HG03575 (cell line): ENCODE measurements around the gene POLN.

Source experiments
- ATAC-seq: cut with Tn5 transposase; IDR thresholded peaks from one replicate; pipeline ENCODE4 v1.9.1; 2021; ENCODE audit not compliant: unreplicated experiment, insufficient number of reproducible peaks, low FRiP score; ENCODE audit errors: extremely low read depth

The POLN gene

GRCh38 chr4:2059046-2059725, 182.7 kb downstream of the POLN start, which contains the start of gene NAT8L:
Gene NAT8L, plus strand, starts transcription at chr4:2059327. Its CDS starts 185 bp downstream, at chr4:2059512.
- no peak for ATAC-seq

GRCh38 chr4:2058264-2059045, 183.5 kb downstream of the POLN start:
- ATAC-seq, result no peak

- ATAC-seq, result no peak
These were observed 184.4 kb downstream of the POLN start for GRCh38 chr4:2057382-2058065.

GRCh38 chr4:2054217-2054616, 187.7 kb downstream of the POLN start:
- ATAC-seq, result no peak

- no peak for ATAC-seq
These were observed 190.8 kb downstream of the POLN start for GRCh38 chr4:2051086-2051485.

GRCh38 chr4:2049811-2050210, 192.1 kb downstream of the POLN start:
- no peak for ATAC-seq

- ATAC-seq, result no peak
These were observed 192.5 kb downstream of the POLN start for GRCh38 chr4:2049381-2049780.

GRCh38 chr4:2048831-2049230, 193.1 kb downstream of the POLN start:
- ATAC-seq, result no peak

GRCh38 chr4:2047781-2048581, 193.9 kb downstream of the POLN start:
- no peak for ATAC-seq

- no peak for ATAC-seq
These were observed 194.8 kb downstream of the POLN start for GRCh38 chr4:2047031-2047660.

GRCh38 chr4:2046031-2046961, 195.6 kb downstream of the POLN start:
- no peak for ATAC-seq

GRCh38 chr4:2045518-2045951, 196.4 kb downstream of the POLN start:
- ATAC-seq, result no peak

GRCh38 chr4:2044542-2045517, 197.1 kb downstream of the POLN start:
- ATAC-seq, result no peak

GRCh38 chr4:2044119-2044485, 197.8 kb downstream of the POLN start:
- no peak for ATAC-seq

GRCh38 chr4:2043396-2044118, 198.4 kb downstream of the POLN start:
- ATAC-seq, result no peak

- ATAC-seq, result no peak
These were observed 198.9 kb downstream of the POLN start for GRCh38 chr4:2042947-2043395.
